ENCODE measurements around the gene TTYH1. TPM values are rescaled to one million over a fixed set of nuclear protein-coding genes. Genes with fewer than 3 reads are reported as not detected.

Gene TTYH1
- total and polyA plus RNA-seq, 9 of the 15 experiments (the other 6 are each of a cell fraction or from before 2014, with no cell fraction given), result 0.08 TPM; not detected in 8

GRCh38 chr19:54470276-54470887 lies 55.1 kb downstream of the TTYH1 start:
- intact Hi-C loops (cut with micrococcal nuclease) (no loop called here), in situ Hi-C loops (cut with MboI) (no loop called here)
- POLR2A ChIA-PET, result interaction anchor here (0.8 to 1.1 kb wide), 2 partner anchors 16 to 20 kb away, joined by 3 read pairs; no protein-coding TSS in a partner anchor
- 20% methylated on average over 8 of the region's 10 CpGs for WGBS (ENCODE audit: insufficient coverage, low coverage, missing lambda C conversion rate)
- Histone ChIP-seq H3K79me2 (ENCODE audit: control insufficient read depth, insufficient read depth, low read length) (no peaks in the 10 kb centered on the region), H3K27ac (ENCODE audit: extremely low read depth, low read depth, low read length) (no peak overlapping the region), H2AFZ (ENCODE audit: low read depth, low read length) (no peak overlapping the region), H3K9me1 (ENCODE audit: control insufficient read depth, insufficient read depth, low read length) (no peaks in the 10 kb centered on the region), H3K4me1 (replicated peaks in 1 of 2; ENCODE audit: control insufficient read depth in 2 of 2, insufficient read depth in 2 of 2, low read length in 2 of 2) (peaks cover 0 to 24% of the 10 kb centered on the region in 2 experiments; a peak in 2 of 5 replicates), H3K4me2 (ENCODE audit: insufficient read depth, low read length) (no peak overlapping the region), H3K9ac (ENCODE audit: insufficient read depth in 1 of 2, low read depth in 2 of 2, low read length in 2 of 2) (no peak overlapping the region), H3K4me3 (no peak overlapping the region), H3K9me3 (replicated peaks; ENCODE audit: control insufficient read depth, insufficient read depth, low read depth, low read length) (no peaks in the 10 kb centered on the region), H3K27me3 (ENCODE audit: control insufficient read depth in 2 of 2, insufficient read depth in 2 of 2, low read length in 2 of 2) (peaks cover 13 to 37% of the 10 kb centered on the region in 2 experiments), H4K20me1 (replicated peaks; ENCODE audit: control insufficient read depth, insufficient read depth, low read length) (0 out of 2 replicates have a peak, but pooled peaks cover 3% of the 10 kb centered on the region), H3K36me3 (ENCODE audit: control insufficient read depth, insufficient read depth, low read length) (no peaks in the 10 kb centered on the region)
- no TSS peak for BruUV-seq (replicated peaks)
- DNase-seq (ENCODE audit: extremely low read depth in 1 of 4, low spot score in 3 of 4) (no peak), FAIRE-seq (no peak), ATAC-seq (no peak)
- CTCF ChIA-PET (ENCODE audit: low intra/inter-chr PET ratio), result no interaction called here
- no peak for TF ChIP-seq ZNF395 (CRISPR knock-in tag; IDR thresholded peaks at IDR 0.05)
- peak; percentile 96 for TF ChIP-seq ZNF512 (tag; IDR thresholded peaks at IDR 0.05)
- TF ChIP-seq TGIF2 (CRISPR knock-in tag; IDR thresholded peaks at IDR 0.05), result no peak
- TF ChIP-seq PPARD (CRISPR knock-in tag; IDR thresholded peaks at IDR 0.05), result no peak
- no peak for TF ChIP-seq ZNF41 (CRISPR knock-in tag; conservative IDR thresholded peaks at IDR 0.05)
- peak; percentile 52; the same call in 1 of the 2 replicates for TF ChIP-seq BCOR (IDR thresholded peaks at IDR 0.05)
- no peak for TF ChIP-seq ELF4 (CRISPR knock-in tag; IDR thresholded peaks at IDR 0.05)
- TF ChIP-seq, protein P1, sequence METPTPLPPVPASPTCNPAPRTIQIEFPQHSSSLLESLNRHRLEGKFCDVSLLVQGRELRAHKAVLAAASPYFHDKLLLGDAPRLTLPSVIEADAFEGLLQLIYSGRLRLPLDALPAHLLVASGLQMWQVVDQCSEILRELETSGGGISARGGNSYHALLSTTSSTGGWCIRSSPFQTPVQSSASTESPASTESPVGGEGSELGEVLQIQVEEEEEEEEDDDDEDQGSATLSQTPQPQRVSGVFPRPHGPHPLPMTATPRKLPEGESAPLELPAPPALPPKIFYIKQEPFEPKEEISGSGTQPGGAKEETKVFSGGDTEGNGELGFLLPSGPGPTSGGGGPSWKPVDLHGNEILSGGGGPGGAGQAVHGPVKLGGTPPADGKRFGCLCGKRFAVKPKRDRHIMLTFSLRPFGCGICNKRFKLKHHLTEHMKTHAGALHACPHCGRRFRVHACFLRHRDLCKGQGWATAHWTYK (CRISPR knock-in tag; IDR thresholded peaks at IDR 0.05), result no peak
- TF ChIP-seq RBM25 (IDR thresholded peaks at IDR 0.05; ENCODE audit: low read depth, low read length, severe bottlenecking), result peak; percentile 92
- TF ChIP-seq HDAC1 (IDR thresholded peaks at IDR 0.05), result 0 out of 4 replicates have a peak, but pooled peaks of 1 of the 2 experiments have one; percentile 16
- TF ChIP-seq OTX1 (CRISPR knock-in tag; IDR thresholded peaks at IDR 0.05), result 0 out of 2 replicates have a peak, but pooled peaks have one; percentile 35
- TF ChIP-seq MCM7 (IDR thresholded peaks at IDR 0.05), result peak in 1 of 2 experiments; percentile 65; a peak in 1 of 4 replicates
- no peak for TF ChIP-seq MTA2 (IDR thresholded peaks at IDR 0.05; ENCODE audit: low read depth)
- no peak for TF ChIP-seq TAF15 (IDR thresholded peaks at IDR 0.05; ENCODE audit: low read depth, low read length)
- TF ChIP-seq ZBTB2 (IDR thresholded peaks at IDR 0.05), result 0 out of 2 replicates have a peak, but pooled peaks have one; percentile 33

Data from K562 (cell line).